Stimulated activated CD4-positive, alpha-beta T cell treated with anti-CD3 and anti-CD28 coated beads, Interleukin-15, amount 100 ng/mL, for 48 hours (primary cell): ENCODE measurements around the gene LOX.

Experiments used
- DNase-seq, 2 donors: peaks; one replicate each; pipeline ENCODE4 v3.0.0-alpha.2; 2020; ENCODE audit warnings: low read depth in 2 of 2

The LOX gene

GRCh38 chr5:122078116-122079110, at the start of gene LOX:
Gene LOX (minus strand): TSS chr5:122078259. CDS start chr5:122077985, 274 bp downstream.
- DNase-seq, result no peak

GRCh38 chr5:122126756-122127321, 48.8 kb upstream of the LOX start:
- DNase-seq, result no peak

- no peak for DNase-seq
Observed at GRCh38 chr5:122126177-122126755, 48.2 kb upstream of the LOX start.

GRCh38 chr5:122124766-122125165, 46.7 kb upstream of the LOX start:
- no peak for DNase-seq

- DNase-seq, result no peak
Observed at GRCh38 chr5:122121479-122122465, 43.7 kb upstream of the LOX start.

GRCh38 chr5:122120957-122121356, 42.9 kb upstream of the LOX start:
- DNase-seq, result no peak

- DNase-seq, result no peak
Observed at GRCh38 chr5:122120493-122120892, 42.4 kb upstream of the LOX start.

- no peak for DNase-seq
Observed at GRCh38 chr5:122119205-122119604, 41.1 kb upstream of the LOX start.

GRCh38 chr5:122118356-122118948, 40.4 kb upstream of the LOX start:
- no peak for DNase-seq

- DNase-seq, result no peak
Observed at GRCh38 chr5:122114501-122114900, 36.4 kb upstream of the LOX start.

- DNase-seq, result no peak
Observed at GRCh38 chr5:122112733-122113558, 34.9 kb upstream of the LOX start.

- DNase-seq, result no peak
Observed at GRCh38 chr5:122112063-122112462, 34.0 kb upstream of the LOX start.

GRCh38 chr5:122111460-122111859, 33.4 kb upstream of the LOX start:
- DNase-seq, result no peak

- DNase-seq, result no peak
Observed at GRCh38 chr5:122110987-122111386, 32.9 kb upstream of the LOX start.

GRCh38 chr5:122107016-122107415, 29.0 kb upstream of the LOX start:
- no peak for DNase-seq

GRCh38 chr5:122105909-122106308, 27.9 kb upstream of the LOX start:
- DNase-seq, result no peak

- DNase-seq, result no peak
Observed at GRCh38 chr5:122102825-122103224, 24.8 kb upstream of the LOX start.

- DNase-seq, result no peak
Observed at GRCh38 chr5:122101636-122102285, 23.7 kb upstream of the LOX start.

GRCh38 chr5:122099060-122099790, 21.2 kb upstream of the LOX start:
- DNase-seq, result no peak
